HG03025 (cell line): ENCODE measurements around the gene CDH23.

Experiments used
- ATAC-seq: cut with Tn5 transposase; IDR thresholded peaks from one replicate; pipeline ENCODE4 v1.9.1; 2021; ENCODE audit warnings: mild to moderate bottlenecking, moderate library complexity; ENCODE audit not compliant: unreplicated experiment, low FRiP score

CDH23 gene

DNA sequence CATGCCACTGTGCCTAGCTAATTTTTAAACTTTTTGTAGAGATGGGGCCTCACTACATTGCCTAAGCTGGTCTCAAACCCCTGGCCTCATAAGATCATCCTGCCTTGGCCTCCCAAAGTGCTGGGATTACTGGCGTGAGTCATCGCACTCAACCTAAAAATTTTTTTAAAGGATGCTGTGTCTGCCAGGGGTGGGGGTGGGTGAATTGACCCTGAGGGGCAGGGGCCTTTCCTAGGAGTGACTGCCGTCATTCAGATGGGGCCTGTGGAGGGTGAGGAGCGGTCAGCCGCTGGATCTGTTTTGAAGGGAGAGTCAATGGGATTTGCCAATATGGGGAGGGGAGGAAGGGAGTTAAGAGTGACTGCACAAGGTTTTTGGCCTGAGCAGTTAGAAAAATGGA lies 233.4 kb downstream of the CDH23 start:
- no peak for ATAC-seq

DNA sequence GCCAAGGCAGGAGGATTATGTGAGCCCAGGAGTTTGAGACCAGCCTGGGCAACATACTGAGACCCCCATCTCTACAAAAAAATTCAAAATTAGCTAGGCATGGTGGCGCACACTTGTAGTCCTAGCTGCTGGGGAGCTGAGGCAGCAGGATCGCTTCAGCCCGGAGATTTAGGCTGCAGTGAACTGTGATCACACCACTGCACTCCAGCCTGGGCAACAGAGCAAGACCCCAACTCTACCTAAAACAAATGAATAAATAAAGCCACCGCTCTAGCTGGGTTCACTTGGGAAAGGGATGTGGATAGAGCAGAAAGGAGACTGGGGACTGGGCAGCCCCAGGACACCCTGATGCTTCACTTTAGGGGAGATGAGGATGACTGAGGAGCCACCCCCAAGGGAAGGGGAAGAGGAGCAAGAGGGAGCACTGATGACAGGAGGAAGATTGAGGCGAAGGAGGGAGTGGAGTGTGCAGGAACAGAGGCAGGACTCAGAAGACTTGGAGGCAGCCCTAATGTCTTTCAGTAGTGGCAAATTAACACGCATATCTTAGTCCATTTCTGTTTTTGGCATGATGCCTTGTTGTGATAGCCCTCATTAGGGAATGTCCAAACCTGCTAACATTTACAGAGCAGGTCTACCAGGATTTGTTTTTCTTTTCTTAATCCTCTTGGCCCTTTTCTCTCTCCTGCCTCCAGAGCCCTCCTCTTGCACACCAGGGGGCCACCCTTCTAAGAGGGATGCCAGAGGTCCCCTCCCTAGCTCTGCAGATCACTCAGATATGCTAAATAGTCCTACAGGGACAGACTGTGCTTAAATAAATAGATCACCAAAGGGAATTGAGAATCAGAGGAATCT lies 234.5 kb downstream of the CDH23 start:
- ATAC-seq, result no peak

DNA sequence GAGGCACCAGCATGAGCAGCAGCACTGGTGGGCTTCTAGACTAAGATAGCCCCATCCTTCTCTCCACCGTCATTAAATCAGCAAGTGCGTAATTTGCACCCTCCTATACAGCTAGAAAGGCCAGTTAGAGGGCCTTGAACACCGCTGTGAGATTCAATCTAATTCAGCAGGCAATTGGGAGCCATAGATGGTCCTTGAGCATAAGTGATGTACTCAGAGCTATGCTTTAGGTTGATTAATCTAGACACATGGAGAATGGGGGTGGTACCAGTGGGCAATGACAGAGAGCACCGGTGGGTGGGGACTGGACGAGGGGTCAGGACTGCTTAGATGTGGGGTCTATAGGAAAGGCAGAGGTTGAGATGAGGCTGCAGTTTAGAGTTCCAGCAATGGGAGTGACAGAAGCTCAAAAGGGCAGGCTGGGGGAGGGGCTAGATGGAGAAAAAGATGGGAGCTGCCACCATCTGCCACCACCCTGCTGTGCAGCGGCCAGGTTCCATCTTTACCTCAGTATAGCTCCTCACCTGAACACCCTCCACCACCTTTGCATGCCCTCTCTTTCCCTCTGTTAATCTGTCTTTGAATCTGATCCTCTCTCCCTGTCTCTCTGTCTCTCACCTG lies 235.6 kb downstream of the CDH23 start:
- ATAC-seq, result no peak

DNA sequence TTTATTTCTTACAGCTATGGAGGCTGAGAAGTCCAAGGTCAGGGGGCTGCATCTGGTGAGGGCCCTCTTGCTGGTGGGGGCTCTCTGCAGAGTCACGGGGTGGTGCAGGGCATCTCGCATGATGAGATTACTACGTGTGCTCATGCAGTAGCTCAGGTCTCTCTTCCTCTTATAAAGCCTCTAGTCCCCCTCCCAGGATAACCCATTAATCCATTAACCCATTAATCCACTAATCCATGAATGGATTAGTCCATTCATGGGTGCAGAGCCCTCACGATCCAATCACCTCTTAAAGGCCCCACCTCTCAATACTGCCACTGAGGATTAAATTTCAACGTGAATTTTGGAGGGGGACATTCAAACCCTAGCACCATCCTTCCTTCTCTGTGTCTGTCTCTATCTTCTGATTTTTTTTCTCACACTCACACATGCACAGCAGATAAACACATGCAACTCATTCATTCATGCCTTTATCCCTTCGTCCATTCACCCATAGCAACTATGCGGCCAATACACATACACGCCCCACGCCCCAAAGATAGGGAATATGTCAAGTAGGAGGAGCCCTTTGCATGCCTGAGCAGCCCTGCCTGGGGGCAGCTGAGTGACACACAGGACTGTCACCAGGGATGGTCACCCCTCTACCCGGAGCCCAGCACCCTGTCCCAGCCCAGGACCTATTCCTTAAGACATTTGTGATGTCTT lies 236.3 kb downstream of the CDH23 start:
- no peak for ATAC-seq

DNA sequence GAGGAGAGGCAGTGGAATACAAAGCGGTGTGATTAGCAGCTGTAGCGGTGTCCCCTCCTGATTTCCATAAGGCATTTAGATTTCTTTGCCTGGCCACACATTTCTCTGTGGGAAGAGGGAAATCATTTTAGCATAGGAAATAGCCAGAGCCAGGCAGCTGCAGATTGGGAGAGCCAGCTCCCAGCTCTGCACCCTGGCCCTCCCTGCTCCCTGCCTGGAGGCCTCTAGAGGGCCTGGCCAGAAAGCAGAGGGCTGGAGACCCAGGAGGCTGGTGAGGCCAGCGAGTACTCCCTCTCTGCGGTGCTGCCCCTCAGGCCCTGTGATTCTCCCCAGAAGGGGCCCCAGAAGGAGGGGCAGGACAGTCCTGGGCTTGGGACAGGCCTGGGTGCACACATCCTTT lies 237.2 kb downstream of the CDH23 start:
- no peak for ATAC-seq

DNA sequence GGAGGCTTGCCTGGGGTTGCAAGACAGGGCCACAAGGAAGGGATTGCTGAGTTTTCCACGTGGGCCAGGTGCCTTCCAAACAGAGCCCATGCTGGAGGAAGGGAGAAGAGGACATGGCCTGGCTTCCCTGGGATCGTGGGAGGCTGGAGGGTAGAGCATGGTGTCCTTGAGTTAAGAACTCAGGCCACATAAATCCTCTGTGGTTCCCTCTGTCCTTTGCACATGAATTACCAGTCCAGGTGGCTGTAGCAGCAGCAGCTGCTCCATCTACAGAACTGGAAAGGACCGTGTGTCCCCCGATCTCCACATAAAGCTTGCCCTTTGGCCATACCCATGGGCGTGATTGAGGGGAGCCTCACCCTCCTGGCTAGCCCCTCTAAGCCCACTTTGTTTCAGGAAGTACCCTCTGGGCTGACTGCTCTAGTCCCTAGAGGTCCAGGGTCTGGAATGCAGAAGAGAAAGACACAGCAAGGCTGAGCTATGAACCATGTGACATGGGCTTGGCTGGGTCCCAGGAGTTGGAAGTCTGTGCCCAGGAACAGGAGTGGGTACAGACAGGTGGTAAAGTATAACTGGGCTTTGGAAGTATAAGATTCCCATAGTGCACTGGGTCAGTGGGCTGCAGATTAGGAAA lies 237.9 kb downstream of the CDH23 start:
- no peak for ATAC-seq

DNA sequence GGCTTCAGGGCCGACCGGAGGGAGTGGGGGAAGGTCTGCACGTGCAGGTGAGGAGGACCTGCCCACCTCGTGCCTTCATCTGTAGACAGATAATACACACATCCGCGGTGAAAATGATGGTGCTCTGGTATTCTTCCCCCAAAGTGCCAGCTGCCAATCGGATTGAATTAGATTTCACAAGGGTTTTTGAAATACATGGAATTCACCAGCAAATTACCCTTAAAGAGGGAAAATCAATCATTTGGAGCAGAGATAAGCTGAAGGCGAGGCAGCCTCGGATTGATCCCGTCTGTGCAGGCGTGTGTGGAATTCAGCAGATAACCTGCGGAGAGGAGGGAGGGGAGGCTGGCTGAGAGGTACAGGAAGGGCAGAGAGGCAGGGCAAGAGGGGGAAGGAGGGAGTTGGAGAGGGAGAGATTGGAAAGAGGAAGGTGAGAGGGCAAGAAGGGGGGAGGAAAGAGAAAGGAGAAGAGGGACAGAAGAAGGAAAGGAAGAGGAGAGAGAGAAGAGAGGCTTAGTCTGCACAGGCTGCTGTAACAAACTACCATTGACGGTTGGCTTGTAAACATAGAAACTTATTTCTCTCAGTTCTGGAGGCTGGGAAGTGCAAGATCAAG lies 238.6 kb downstream of the CDH23 start:
- no peak for ATAC-seq

DNA sequence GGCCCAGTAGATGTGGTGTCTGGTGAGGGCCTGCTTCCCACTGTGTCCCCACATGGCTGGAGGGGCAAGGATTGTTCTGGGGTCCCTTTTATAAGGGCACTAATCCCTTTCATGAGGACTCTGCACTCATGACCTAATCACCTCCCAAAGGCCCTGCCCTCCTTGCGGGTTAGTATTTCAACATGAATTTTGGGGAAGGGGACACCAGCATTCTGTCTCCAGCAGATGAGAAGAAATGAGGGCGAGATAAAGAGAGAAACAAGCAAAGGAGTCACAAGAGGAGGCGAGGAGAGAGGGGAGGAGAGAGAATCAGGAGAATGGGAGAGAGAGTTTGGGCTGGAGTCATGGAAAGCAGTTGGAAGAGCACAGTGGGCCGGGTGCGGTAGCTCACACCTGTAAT lies 239.1 kb downstream of the CDH23 start:
- ATAC-seq, result no peak

DNA sequence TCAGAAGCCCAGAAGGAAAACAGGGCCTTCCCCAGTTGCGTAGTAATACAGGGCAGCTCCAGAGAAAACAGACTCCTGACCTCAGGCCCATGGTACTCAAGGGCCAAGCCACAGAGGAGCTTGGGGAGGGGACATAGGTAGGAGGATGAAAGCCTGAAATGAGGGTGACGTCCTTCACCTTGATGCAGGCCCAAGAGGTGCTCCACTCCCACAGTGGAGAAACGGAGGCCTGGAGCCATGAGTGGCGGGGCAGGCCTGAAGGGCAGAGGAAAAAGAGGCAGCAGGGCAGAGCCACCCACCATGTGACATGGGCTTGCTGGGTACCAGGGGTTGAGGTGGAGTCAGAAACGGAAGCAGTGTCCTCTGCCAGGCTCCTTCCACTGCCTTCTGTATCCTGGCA lies 239.9 kb downstream of the CDH23 start:
- no peak for ATAC-seq

DNA sequence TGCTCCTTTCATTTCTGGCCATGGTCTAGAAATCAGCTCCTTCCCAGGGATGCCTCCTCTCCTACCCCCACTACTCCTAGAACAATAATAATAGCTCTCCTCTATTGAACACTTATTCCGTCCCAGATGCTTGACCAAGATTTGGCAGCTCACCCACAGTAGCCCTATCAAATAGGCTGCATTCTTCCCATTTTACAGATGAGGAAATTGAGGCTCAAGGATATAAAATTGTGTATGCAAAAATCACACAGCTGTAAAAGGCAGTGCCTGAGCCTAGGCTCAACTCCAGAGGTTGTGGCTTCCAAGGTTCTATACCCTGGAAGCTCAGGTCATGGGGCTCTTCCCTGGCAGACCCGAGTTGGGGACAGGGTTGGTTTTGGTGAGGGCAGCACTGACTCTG lies 240.6 kb downstream of the CDH23 start:
- ATAC-seq, result no peak

DNA sequence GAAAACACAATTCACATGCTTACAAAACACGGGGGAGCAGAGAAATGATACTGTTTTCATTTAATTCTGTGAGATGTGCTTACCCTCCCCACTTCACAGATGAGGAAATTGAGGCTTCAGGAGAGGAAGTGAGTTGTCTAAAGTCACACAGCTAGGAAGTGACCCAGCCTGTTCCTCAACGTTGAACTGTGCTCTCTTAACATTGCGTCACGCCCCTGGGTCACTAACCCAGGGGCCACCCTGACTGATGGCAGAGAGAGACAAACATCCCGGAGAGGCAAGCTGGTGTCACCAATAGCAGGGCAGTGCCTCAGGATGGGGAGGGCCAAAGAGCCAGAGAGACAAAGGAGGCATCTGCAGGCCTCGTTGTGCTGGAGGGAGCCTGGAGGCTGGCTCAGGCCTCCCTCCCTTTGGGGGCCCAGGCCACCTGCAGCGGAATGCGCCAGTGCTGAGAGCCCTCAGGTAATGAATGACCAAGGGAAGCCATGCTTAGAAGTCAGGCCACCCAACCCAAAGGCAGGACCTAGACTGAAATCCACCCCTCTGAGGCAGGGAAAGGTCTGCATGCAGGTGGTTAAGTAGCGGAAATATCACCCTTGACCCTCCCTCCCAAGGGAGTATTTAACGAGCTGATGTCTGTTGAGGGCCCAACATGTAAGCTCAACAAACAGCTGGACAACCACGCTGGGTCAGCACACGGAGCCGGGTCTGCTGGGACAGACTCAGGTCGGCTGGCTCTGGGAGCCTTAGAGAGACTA lies 241.5 kb downstream of the CDH23 start:
- ATAC-seq, result no peak

DNA sequence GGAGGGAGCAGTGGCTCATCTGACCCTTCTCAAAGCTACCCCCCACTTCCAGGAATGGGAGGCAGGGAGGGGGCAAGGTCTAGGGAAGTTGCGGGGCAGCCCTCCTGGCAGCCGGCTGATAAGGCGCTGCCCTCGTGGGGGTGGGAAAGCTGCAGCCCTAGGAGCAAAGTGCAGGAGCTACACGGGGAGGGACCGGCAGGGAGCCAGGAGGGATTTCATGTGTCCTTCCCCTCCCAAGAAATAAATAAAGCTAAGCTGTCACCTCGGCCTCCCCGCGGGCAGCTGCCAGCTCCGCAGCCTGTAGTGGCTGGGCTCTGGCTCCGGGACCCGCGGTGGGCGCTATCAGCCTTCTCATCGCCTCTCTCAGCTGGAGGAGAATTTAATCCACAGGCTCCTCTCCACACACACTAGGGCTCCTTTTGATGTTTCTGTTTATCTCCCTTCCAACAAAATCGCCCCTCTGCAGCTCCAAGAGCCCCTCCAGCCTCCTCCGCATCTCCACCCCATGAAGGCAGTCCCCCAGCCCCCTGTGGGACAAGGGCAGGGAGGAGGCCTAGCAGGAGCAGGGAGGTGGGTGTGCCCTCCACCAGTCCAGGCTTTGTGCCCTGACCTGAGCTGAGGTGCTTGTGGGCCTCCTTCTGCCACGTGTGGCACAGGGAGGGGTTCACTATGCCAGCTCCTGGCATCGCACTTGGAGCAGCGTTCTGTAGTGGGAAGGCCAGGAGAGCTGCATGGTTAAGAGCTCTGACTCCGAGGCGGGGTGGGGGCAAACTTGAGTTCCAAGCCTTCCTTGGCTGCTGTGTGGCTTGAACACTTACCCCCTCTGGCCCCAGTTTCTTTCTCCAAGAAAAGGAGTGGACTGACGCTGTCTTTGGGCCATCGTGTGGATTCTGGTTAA lies 242.4 kb downstream of the CDH23 start:
- ATAC-seq, result no peak

DNA sequence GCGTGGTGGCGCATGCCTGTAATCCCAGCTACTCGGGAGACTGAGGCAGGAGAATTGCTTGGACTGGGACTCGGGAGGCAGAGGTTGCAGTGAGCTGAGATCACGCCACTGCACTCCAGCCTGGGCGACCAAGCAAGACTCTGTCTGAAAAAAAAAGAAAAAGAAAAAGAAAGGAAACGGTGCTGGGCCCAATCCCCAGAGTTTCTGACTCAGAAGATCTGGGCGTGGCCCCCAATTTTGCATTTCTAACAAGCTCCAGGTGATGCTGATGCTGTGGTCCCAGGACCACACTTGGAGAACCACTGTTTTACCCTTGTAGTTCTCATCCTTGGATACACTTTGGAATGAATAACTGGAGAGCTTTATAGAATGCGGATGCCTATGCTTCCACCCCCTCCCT lies 243.9 kb downstream of the CDH23 start:
- ATAC-seq, result no peak

DNA sequence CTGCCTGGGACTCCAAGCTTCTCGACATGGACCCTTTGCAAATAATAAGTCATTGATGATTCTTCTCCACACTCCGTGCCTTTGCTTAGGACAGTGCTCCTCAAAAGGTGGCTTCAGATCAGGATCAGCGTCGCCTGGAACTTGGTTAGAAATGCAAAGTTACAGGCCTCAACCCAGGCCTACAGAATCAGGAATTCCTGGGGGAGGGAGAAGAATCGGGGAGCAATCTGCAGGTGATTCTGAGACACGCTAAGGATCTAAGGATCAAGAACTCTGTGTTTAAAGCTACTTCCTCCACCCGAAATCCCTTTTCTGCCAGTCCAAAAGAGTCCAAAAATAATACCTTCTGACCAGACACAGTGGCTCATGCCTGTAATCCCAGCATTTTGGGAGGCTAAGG lies 244.7 kb downstream of the CDH23 start:
- no peak for ATAC-seq

DNA sequence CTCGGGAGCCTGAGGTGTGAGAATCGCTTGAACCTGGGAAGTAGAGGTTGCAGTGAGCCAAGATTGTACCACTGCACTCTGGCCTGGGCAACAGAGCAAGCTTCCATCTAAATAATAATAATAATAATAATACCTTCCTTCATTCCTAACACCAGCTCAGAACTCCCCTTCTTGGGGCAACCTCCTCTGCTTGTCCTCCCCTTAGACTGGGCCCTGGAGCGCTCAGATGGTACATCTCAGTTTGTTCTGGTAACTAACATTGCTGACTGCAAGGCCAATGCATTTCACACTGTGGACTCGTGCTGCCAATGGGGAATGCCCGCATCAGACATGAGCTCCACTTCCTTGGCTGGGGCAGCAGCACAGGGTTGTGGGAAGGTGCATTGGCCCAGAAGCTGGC lies 245.3 kb downstream of the CDH23 start:
- no peak for ATAC-seq

DNA sequence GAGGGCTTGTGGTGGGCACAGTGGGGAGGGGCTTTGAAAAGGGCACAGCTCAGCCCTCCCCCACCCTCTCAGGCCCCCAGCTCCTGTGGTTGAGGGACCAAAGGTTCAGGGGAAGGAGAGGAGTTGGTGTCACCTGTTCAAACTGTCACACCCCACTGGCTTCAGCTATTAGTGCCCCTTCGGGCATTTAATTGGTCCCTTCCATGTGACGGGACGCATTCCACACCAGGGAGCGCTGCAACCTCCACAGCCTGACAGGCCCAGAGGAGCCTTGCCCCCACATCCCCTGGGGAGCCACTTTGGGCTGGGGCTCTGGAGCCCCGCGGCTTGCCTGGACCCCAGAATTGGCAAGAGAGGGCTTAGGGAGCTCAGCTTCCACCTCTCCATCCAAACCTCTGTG lies 247.2 kb downstream of the CDH23 start:
- ATAC-seq, result no peak

DNA sequence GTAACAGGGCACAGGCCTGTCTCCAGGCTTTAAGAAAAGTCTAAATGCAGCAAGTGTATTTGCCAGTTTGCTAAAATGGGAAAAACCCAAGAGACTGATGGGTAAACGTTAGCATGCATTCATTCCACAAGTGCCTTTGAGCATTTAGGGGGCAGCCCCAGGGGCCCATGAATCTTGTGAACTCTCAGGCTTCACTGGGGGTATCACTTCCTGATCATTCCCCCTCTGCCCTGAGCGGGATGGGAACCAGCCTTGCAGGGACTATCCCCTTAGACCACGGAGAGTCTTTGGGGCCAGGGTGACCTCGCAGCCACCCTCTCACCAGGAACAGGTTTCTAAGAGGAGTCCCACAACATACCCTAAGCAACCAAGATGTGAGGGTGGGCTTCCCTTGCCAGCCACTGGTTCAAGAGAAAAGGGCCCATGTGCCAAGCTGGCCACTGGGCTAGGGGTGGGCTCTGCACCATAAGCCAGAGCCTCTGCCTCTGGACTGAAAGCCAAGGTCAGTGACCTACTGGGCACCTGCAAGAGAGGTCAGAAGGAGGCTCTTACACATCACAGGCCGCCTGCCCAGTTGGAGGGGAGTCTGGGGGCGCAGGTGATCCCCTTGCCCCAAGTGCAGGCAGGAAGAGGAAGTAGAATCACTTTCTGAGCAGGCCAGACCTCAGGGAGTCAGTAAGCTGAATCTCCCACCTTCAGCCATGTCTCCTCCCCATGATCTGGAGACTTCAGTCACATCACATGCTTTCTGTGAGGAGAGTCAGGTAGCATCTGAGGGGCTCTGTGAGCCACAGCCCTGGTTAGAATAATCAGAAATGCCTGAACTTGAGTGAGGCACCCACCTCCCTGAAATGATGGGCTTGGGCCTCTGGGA lies 247.8 kb downstream of the CDH23 start:
- ATAC-seq, result no peak

DNA sequence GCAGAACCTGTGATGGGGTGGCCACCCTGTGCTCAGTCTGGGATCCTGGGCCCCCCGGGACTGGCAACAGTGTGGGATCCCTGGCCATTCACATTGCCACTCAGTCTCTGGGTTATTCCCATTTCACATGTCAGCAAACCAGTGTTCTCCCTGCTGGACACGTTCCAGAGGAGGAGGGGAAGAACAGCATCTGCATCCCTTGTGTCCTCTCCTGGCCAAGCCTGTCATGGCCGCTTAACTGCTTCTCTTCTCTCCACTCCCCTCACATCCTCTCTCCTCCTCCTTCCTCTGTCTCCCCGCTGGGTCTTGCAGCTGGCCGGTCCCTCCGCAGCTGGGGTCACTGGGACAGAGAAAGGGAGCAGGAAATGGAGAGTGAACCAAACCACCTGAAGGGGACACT lies 248.5 kb downstream of the CDH23 start:
- no peak for ATAC-seq
